ENCODE results near the gene DAPK1.

DNA sequence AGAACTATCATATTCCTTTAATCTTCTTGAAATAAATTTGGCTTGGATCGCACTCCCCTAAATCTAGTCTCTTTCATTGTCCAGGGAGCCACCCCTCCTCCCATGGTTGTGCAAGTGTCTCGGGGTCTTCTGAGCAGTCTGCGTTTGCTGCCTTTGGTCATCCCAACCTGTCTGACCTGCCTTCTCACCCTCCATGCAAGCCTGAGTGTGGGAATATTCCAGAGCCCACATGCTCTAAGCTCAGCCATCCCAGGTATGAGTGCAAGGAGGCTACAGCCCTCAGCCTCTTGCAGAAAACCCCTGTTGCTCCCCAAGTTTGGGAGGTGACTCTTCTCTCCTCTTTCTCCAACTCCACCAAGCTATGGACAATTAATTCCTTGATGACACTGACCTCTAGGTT, 220.6 kb downstream of the DAPK1 start:
- TF ChIP-seq PAX5 (IDR thresholded peaks at IDR 0.05; ENCODE audit: insufficient read depth, low read length, severe bottlenecking) (no peak), POLR2A (IDR thresholded peaks at IDR 0.05; ENCODE audit: low read depth, low read length) (no peak), POLR2AphosphoS5 (IDR thresholded peaks at IDR 0.05; ENCODE audit: low read depth, low read length) (no peak), TAF1 (IDR thresholded peaks at IDR 0.05; ENCODE audit: low read depth, low read length) (no peak)

Data from GM12891 (cell line).